Retina (tissue), 1 donor: ENCODE measurements around the gene CEP192.
A peak's percentile ranks its signal among the peaks of the same experiment; 100 is the strongest.
"Not testable (repeated sequence)": the region's sequence is repeated elsewhere in the genome, so short reads cannot be mapped to it uniquely, and the experiment has no call there.

ENCODE experiments used
- DNase-seq: peaks from one replicate; pipeline ENCODE4 v3.0.0-alpha.2; 2016

CEP192 gene

DNA sequence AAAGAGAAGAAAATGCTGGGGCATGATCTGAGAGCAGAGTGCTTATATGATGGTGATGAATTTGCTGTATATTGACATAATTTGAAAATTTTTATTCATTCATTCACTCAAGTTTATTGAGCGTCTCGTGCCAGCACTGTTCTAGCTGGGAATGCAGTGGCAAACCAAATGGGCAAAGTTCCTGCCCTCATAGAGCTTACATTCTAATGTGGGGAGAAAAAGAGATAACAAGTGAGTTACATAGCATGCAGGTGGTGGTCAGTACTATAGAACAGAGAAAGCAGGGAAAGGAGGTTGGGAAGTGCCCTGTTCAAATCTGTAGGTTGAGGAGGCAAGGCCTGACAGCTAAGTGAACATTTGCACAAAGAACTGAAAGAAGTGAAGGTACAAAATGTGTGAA, 4.3 kb downstream of the CEP192 start:
- DNase-seq, result no peak

DNA sequence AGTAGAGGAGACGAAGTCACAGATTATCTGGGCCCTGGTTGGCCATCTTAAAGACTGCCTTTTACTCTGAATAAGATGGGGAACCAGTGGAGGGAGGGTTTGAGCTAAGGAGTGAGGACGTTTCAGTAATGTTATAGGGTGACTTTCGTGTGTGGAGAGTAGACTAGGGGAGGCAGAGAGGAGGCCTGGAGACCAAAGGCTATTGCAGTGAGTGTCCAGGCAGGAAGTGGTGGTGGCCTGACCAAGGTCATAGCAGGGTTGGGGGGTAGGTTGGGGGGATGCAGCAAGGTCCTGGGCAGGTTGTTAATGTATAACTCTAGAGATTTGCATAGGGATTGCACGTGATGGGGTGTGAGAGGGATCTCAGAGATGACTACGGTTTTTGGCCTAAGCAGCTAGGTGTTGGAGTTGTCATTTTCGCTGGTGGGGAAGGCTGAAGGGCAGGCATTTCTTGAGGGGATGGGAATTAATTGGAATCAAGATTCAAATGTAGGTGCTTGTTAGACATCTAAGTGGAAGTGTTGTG, 4.9 kb downstream of the CEP192 start:
- DNase-seq, result no peak

DNA sequence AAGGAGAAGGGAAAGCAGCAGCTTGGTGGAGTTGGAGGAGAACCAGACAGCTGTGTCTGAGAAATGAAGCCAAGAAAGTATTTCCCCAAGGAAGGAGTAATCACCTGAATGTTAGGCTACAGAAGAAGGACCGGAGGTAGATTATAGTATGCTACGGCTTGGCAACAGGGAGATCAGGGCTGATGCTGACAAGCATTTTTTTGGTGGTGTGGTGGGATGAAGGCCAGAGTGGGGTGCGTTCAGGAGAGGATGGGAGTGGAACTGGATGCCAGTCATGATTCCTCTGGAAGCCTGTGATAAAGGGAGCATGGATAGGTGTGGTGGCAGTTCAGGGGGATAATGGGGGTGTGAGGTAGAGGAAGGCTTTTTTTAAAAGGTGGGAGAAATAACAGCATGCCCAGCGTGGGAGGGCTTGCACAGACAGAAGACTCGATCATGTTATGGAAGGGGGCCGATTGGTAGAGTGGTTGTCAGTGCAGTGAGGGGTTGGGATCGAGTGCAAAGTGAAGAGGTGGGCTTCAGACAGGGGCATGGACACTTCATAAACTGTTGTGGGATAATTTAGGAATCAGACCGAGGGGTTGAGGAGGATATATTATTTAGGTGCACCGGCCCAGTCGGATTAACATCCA, 5.6 kb downstream of the CEP192 start:
- DNase-seq, result no peak

DNA sequence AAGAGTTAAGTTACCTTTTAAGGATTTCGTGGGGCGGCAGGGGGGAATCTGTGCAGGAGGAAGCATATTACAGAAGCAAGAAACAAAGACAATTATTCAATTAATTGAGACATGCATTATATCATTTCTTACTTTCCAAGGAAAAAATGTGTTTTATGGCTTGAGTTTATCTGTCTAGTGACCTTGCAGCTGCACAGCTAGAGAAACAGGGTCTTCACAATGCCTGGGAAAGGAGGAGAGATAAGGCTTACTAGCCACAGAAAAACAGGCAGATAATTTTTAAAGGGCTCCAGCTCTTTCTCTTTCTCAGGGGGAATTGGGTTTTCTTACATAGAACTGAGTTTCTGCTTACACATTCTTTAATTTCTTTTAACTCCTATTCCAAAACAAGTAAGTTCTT, 6.2 kb downstream of the CEP192 start:
- not testable (repeated sequence) for DNase-seq

DNA sequence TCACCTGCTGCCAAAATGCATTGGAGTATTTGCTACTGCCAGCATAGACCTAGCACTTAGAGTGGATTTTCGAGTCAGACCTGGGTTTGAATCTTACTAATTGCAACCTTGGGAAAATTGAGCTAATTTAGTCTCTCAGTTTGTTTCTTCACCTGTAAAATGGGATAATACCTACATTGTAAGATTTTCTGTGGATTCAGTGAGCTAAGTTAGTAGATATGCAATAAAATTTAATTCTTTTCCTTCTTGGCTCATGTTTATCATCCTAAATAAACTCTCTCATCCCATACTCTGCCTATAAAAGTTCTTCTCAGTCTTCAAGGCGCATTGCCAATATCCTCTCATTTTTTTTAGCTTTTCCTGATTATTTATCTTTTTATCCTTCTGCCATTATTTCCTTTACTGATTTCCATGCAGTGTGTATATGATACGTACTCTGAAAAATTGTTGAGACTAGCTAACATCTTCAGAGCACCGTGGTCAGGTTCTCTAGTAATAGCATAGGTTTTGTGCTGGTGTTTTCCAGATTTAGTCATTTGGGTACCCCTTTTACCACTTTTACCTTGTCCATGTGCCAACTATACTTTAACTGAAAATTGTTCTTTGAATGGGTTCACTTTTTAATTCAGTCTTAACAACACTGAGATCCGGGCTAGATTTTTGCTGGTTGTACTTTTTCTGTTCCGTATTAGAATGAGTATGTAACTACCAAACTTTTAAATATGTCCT, 7.3 kb downstream of the CEP192 start:
- DNase-seq, result no peak

DNA sequence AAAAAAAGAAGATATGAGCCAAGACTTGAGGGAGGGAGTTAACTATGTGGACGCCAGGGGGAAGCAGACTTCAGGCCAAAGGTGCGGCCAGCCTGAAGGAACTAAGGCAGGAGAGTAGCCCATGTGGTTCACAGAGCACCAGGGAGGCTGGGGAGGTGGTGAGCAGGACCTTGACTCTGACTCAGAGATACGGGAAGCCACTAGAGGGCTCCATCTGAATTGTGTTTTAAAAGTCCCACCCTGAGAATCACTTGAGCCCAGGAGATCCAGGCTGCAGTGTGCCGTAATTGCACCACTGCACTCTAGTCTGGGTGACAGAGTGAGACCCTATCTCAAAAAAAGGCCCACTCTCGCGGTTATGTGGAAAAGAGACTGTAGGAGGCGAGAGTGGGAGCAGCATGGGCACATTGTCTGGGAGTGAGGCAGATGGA, 12.3 kb downstream of the CEP192 start:
- peak; percentile 33 for DNase-seq

GRCh38 chr18:13004396-13004795, 13.2 kb downstream of the CEP192 start:
- no peak for DNase-seq

- DNase-seq, result no peak
Observed at GRCh38 chr18:13005289-13005688, 14.1 kb downstream of the CEP192 start.

GRCh38 chr18:13006531-13007247, 15.5 kb downstream of the CEP192 start:
- DNase-seq, result no peak

DNA sequence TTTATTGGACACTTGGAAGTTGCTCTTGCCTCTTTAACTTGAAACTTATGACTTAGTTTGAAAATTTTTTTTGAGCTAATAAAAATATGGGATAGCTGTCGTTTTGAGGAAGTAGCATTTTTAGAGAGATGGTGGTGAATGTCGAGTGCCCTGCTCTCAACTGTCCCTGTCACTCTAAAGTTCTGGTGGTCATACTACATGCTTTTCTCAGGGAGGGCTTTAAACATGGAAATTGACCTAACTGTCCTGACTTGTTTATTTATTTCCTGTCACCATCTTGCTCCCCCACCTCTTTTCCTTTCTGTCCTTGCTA, 16.0 kb downstream of the CEP192 start:
- DNase-seq, result no peak

DNA sequence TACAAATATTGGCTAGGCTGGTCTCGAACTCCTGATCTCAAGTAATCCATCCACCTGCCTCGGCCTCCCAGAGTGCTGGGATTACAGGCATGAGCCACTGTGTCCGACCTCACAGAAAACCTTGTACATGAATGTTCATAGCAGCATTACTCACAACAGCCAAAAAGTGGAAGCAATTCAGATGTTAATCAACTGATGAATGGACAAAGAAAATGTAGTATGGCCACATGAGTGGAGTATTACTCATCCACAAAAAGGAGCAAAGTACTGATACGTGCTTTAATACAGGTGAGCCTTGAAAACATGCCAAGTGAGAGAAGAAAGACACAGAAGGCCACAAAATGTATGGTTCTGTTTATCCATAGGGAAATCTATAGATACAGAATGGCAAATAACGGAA, 20.6 kb downstream of the CEP192 start:
- DNase-seq, result no peak

GRCh38 chr18:13014232-13014631, 23.1 kb downstream of the CEP192 start:
- no peak for DNase-seq

DNA sequence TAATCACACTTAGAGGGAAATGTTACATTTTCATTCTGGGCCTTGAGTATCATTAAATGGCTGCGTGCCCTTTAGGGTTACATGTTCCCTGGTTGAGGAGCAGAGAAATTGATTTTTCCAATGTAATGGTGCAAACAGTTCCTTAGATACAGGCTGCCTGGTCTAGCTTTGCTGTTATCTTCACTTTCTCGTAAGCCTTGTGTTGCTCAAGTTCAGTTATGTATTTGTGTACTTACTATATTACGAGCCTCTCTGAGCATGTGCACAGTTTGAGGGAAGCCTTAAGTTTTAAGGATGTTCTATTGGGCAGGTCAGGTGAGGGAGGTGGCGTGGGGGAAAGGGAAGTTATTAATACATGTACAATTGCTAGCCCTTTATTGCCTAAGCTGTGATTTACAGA, 23.7 kb downstream of the CEP192 start:
- no peak for DNase-seq

DNA sequence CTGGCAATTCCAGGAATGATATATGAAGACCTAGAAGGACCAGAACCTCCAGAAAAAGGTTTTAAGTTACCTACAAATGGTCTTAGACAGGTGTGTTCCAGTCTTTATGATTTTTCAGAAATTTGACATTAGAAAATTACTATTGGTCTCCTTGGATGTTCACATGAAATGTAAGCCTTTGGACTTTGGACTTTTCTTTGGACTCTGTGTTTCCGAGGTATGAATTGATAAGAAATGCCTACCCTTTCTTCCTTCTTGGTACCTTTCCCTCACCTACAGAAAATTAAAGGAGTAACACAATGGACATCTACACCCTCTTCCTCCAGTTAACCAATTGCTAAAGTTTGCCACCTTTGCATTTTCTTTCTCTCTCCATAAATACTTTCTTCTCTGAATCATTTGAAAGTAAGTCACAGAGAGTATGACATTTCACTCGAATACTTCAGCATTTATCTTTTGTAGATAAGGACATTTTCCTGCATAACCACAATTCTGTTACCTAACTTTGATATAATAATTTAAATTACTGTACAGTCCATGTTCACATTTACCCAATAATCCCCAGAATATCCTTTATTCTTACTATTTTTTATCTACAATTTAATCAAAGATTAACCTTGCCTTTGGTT, 26.2 kb downstream of the CEP192 start:
- DNase-seq, result no peak

DNA sequence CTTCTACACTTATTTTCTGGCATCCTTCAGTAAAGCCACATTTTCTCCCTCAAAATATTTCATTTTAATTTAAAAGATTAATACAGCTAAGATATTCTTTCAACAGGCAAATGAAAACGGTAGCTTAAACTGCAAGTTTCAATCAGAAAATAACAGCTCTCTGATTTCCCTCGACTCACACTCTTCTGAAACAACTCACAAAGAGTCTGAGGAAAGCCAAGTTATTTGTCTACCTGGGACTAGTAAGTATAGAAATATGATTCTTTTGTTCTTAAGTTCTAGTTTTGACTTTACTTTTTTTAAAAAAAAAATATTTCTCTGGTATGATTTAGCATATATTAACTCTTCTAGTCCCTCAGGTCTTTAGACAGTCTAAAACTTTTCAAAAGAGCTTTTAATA, 27.2 kb downstream of the CEP192 start:
- DNase-seq, result no peak

DNA sequence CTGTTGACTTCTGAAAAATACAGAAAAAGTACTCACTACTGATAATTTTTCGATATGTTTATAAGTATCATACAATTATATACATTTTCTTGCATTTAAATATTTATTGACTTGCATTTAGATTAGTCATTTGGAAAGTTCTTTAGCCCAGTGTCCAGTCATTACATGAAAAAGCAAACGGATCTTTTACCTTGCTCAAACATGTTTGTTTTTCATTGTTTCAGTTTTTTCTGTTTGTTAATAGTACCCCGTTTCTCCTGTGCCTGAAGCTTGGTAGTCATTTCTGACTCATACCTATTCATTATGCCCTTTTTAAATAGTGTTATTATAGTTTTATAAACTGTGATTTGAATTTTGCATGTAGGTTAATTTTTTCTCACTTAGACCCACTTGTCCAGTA, 28.1 kb downstream of the CEP192 start:
- DNase-seq, result no peak

GRCh38 chr18:13022644-13023043, 31.5 kb downstream of the CEP192 start:
- DNase-seq, result no peak

GRCh38 chr18:13025233-13025632, 34.1 kb downstream of the CEP192 start:
- DNase-seq, result no peak

- DNase-seq, result no peak
Observed at GRCh38 chr18:13026583-13027270, 35.6 kb downstream of the CEP192 start.

- DNase-seq, result no peak
Observed at GRCh38 chr18:13028869-13029268, 37.7 kb downstream of the CEP192 start.

GRCh38 chr18:13032173-13032572, 41.0 kb downstream of the CEP192 start:
- no peak for DNase-seq

DNA sequence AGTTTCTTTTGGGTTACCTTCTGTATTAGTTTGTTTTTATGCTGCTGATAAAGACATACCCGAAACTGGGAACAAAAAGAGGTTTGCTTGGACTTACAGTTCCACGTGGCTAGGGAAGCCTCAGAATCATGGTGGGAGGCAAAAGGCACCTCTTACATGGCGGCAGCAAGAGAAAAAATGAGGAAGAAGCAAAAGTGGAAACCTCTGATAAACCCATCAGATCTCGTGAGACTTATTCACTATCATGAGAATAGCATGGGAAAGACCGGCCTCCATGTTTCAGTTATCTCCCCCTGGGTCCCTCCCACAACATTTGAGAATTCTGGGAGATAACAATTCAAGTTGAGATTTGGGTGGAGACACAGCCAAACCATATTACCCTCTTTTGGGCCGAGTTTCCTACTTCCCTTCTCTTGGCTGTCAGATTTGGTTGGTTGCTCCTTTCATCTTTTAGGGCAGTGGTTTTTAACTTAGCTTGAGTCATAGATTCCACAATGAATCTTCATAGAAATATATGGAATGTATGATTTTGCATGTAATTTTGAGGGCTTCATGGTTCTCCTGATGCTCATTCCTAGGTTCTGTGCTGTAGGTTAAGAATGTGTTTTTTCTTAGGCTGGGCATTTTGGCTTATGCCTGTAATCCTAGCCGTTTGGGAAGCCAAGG, 44.2 kb downstream of the CEP192 start:
- DNase-seq, result no peak
